Measurements from ENCODE around the gene SNTG2. TPM values are rescaled to one million over a fixed set of nuclear protein-coding genes. Genes with fewer than 3 reads are reported as not detected.

Gene SNTG2
- total and polyA plus RNA-seq, 2 of the 13 experiments (the other 11 are each of a cell fraction or from before 2014, with no cell fraction given) = not detected

GRCh38 chr2:1246991-1247390 is 296.3 kb downstream of the SNTG2 start:
- FAIRE-seq (no peak), DNase-seq (ENCODE audit: low spot score) (no peak), ATAC-seq (no peak)
- Histone ChIP-seq H2AFZ (ENCODE audit: low read length) (no peak overlapping the region), H3K36me3 (replicated peaks in 1 of 2; ENCODE audit: control insufficient read depth in 1 of 2, insufficient read depth in 2 of 2, low read length in 2 of 2) (no peaks in the 10 kb centered on the region), H3K27me3 (ENCODE audit: control insufficient read depth in 1 of 2, insufficient read depth in 2 of 2, low read length in 2 of 2) (peaks cover 0 to 12% of the 10 kb centered on the region in 2 experiments), H4K20me1 (ENCODE audit: insufficient read depth, low read length) (no peaks in the 10 kb centered on the region), H3K4me3 (replicated peaks in 1 of 3; ENCODE audit: insufficient read depth in 1 of 3, low read depth in 2 of 3, low read length in 3 of 3) (no peak overlapping the region), H3K79me2 (ENCODE audit: insufficient read depth, low read length) (no peaks in the 10 kb centered on the region), H3K9me3 (ENCODE audit: low read length) (no peaks in the 10 kb centered on the region), H3K9ac (ENCODE audit: insufficient read depth, low read depth, low read length) (no peak overlapping the region), H3K4me2 (ENCODE audit: low read depth, low read length) (no peak overlapping the region), H3K27ac (ENCODE audit: extremely low read length, insufficient read depth, low read length) (no peak overlapping the region), H3K4me1 (ENCODE audit: insufficient read depth, low read length) (no peaks in the 10 kb centered on the region)
- BruUV-seq (replicated peaks) = no TSS peak
- intact Hi-C loops (cut with micrococcal nuclease; ENCODE audit: unreplicated experiment) = loop anchor here (5.0 kb wide), 1 partner anchor 300 kb away; no protein-coding TSS in a partner anchor
- POLR2A ChIA-PET = no interaction called here
- TF ChIP-seq ZBTB34 (CRISPR knock-in tag; IDR thresholded peaks at IDR 0.05) (no peak), ZNF703 (CRISPR knock-in tag; IDR thresholded peaks at IDR 0.05; ENCODE audit: borderline replicate concordance) (no peak), ZNF550 (CRISPR knock-in tag; IDR thresholded peaks at IDR 0.05; ENCODE audit: borderline replicate concordance) (no peak), KDM3A (CRISPR knock-in tag; IDR thresholded peaks at IDR 0.05; ENCODE audit: low read depth) (no peak), BHLHE40 (IDR thresholded peaks at IDR 0.05; ENCODE audit: low read length) (no peak), ZBTB7A (CRISPR knock-in tag; IDR thresholded peaks at IDR 0.05) (no peak), ZNF598 (CRISPR knock-in tag; IDR thresholded peaks at IDR 0.05; ENCODE audit: borderline replicate concordance) (no peak), ZNF629 (CRISPR knock-in tag; conservative IDR thresholded peaks at IDR 0.05) (no peak)
- TF ChIP-seq, protein P1, sequence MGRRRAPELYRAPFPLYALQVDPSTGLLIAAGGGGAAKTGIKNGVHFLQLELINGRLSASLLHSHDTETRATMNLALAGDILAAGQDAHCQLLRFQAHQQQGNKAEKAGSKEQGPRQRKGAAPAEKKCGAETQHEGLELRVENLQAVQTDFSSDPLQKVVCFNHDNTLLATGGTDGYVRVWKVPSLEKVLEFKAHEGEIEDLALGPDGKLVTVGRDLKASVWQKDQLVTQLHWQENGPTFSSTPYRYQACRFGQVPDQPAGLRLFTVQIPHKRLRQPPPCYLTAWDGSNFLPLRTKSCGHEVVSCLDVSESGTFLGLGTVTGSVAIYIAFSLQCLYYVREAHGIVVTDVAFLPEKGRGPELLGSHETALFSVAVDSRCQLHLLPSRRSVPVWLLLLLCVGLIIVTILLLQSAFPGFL (CRISPR knock-in tag; IDR thresholded peaks at IDR 0.05) = no peak
- TF ChIP-seq, protein P2, sequence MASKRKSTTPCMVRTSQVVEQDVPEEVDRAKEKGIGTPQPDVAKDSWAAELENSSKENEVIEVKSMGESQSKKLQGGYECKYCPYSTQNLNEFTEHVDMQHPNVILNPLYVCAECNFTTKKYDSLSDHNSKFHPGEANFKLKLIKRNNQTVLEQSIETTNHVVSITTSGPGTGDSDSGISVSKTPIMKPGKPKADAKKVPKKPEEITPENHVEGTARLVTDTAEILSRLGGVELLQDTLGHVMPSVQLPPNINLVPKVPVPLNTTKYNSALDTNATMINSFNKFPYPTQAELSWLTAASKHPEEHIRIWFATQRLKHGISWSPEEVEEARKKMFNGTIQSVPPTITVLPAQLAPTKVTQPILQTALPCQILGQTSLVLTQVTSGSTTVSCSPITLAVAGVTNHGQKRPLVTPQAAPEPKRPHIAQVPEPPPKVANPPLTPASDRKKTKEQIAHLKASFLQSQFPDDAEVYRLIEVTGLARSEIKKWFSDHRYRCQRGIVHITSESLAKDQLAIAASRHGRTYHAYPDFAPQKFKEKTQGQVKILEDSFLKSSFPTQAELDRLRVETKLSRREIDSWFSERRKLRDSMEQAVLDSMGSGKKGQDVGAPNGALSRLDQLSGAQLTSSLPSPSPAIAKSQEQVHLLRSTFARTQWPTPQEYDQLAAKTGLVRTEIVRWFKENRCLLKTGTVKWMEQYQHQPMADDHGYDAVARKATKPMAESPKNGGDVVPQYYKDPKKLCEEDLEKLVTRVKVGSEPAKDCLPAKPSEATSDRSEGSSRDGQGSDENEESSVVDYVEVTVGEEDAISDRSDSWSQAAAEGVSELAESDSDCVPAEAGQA (IDR thresholded peaks at IDR 0.05; ENCODE audit: low read depth) = no peak
- TF ChIP-seq, protein P2 (CRISPR knock-in tag; IDR thresholded peaks at IDR 0.05; ENCODE audit: borderline replicate concordance) = no peak
- TF ChIP-seq, protein P3, sequence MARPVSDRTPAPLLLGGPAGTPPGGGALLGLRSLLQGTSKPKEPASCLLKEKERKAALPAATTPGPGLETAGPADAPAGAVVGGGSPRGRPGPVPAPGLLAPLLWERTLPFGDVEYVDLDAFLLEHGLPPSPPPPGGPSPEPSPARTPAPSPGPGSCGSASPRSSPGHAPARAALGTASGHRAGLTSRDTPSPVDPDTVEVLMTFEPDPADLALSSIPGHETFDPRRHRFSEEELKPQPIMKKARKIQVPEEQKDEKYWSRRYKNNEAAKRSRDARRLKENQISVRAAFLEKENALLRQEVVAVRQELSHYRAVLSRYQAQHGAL (CRISPR knock-in tag; IDR thresholded peaks at IDR 0.05; ENCODE audit: not compliant biosample characterization) = no peak
- CTCF ChIA-PET (ENCODE audit: low intra/inter-chr PET ratio, low total read pairs) = no interaction called here
- in situ Hi-C loops (cut with HindIII; ENCODE audit: extremely low pct_ligation_motif_present, low pct_unique_long_range_greater_than_20kb) = loop anchor here (10.0 kb wide), 1 partner anchor 298 kb away; no protein-coding TSS in a partner anchor
- 8% methylated on average over 3 of the region's 3 CpGs for WGBS (ENCODE audit: low lambda C conversion rate)
